GM12864 (cell line): ENCODE results near the gene UPF1.

Source experiments
- DNase-seq: peaks from one replicate; pipeline ENCODE4 v3.0.0-alpha.2; 2011; ENCODE audit warnings: low read depth
- H3K4me3 ChIP-seq: 2 replicates; pipeline ENCODE4 v1.5.1; 2011; ENCODE audit warnings: mild to moderate bottlenecking, low read depth, low read length, control low read depth
- CTCF ChIP-seq: IDR thresholded peaks from 2 replicates; pipeline ENCODE4 v1.5.1; 2011; ENCODE audit warnings: low read depth, mild to moderate bottlenecking, moderate library complexity, low read length, control low read depth, inconsistent platforms; ENCODE audit errors: missing control alignments

Gene UPF1

GRCh38 chr19:18875726-18876125 is 44.0 kb downstream of the UPF1 start:
- no peak for DNase-seq
- no peak for TF ChIP-seq CTCF
- H3K4me3 ChIP-seq, result no peak overlapping the region

GRCh38 chr19:18876865-18877264 is 45.1 kb downstream of the UPF1 start:
- no peak for DNase-seq
- no peak overlapping the region for H3K4me3 ChIP-seq
- no peak for TF ChIP-seq CTCF

GRCh38 chr19:18878058-18878797 is 46.5 kb downstream of the UPF1 start:
- no peak overlapping the region for H3K4me3 ChIP-seq
- no peak for TF ChIP-seq CTCF
- no peak for DNase-seq

DNA sequence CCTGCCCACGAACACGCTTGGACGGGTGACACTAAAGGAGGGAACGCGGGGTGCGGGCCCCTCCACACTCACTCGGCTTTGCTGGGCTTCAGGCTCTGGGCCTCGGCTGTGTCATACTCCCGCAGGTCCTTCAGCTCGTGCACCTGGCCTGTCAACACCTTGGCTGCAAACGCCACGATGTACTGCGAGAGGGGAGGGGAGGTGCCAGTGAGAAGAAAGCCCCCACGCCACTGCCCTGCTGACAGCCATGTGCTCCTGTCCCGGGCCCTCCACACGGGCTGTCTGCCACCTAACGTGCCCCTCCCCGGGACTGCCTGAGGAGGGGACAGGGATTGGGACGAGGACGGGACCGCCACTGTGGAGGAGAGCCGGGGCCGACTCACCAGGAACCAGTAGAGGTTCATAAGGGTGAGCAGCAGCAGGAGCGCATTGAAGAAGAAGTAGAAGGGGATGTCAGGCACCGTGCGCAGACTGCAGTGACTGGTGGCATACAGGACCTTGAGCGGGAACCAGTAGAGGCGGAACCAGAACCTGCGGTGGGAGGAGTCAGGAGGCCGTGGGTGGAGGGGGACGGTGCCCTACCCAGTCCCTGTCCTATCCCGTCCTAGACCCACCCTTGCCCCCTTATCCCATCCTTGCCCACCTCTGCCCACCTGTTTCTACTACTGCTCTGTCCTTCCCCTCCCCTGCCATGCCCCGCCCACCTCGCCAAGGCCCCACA is 47.3 kb downstream of the UPF1 start:
- no peak for TF ChIP-seq CTCF
- DNase-seq, result no peak
- no peak overlapping the region for H3K4me3 ChIP-seq

GRCh38 chr19:18879579-18880373 is 48.0 kb downstream of the UPF1 start:
- H3K4me3 ChIP-seq, result no peak overlapping the region
- DNase-seq, result no peak

GRCh38 chr19:18881491-18881890 is 49.7 kb downstream of the UPF1 start:
- TF ChIP-seq CTCF, result no peak
- no peak overlapping the region for H3K4me3 ChIP-seq
- DNase-seq, result no peak

More at GRCh38 chr19:18879579-18880373, 48.0 kb downstream of the UPF1 start:
- TF ChIP-seq CTCF, result no peak
